NCI-H128 (cell line): ENCODE results near the gene AGTRAP.

Source experiments
- DNase-seq: peaks from one replicate; lab custom pipeline; 2025; ENCODE audit not compliant: unreplicated experiment; lab: John Stamatoyannopoulos, UW

AGTRAP gene

GRCh38 chr1:11796036-11796828 is 60.3 kb downstream of the AGTRAP start:
- DNase-seq: no peak

- no peak for DNase-seq
Measured at GRCh38 chr1:11797525-11798216, 61.7 kb downstream of the AGTRAP start.

GRCh38 chr1:11799099-11799498 is 63.2 kb downstream of the AGTRAP start:
- no peak for DNase-seq

GRCh38 chr1:11799896-11800295 is 64.0 kb downstream of the AGTRAP start:
- DNase-seq: no peak

- no peak for DNase-seq
Measured at GRCh38 chr1:11800391-11800755, 64.4 kb downstream of the AGTRAP start.
